OCI-LY7 (cell line): Measurements from ENCODE around the gene PARD3B. TPM values are rescaled to one million over a fixed set of nuclear protein-coding genes. Genes with fewer than 3 reads are reported as not detected.

ENCODE experiments used
- BruUV-seq: library from RNA; stranded (reverse); fragments of 400-500 nt; replicated peaks from 2 replicates; lab custom pipeline; 2021; lab: Mats Ljungman, UMichigan
- CTCF ChIA-PET: fragments of 300-600 bp; sonication (Branson Sonifier 250); formaldehyde crosslinking; loops from one replicate; lab custom pipeline; 2022; ENCODE audit warnings: antibody characterized with exemption; ENCODE audit not compliant: unreplicated experiment; lab: Charles Lee
- POLR2A ChIA-PET: fragments of 300-600 bp; sonication (Branson Sonifier 250); formaldehyde crosslinking; loops from one replicate; lab custom pipeline; 2022; ENCODE audit warnings: antibody characterized with exemption; lab: Charles Lee
- DNase-seq: peaks from one replicate; pipeline ENCODE4 v3.0.0-alpha.2; 2015; ENCODE audit warnings: low spot score
- H2AFZ ChIP-seq: fragments of 200-600 bp; sonication (generic), shearing (Covaris generic); 2 replicates; pipeline ENCODE4 v1.6.1; 2014; ENCODE audit warnings: mild to moderate bottlenecking, antibody characterized with exemption, low read length, moderate library complexity
- H3K27ac ChIP-seq: fragments of 200-600 bp; sonication (generic); 2 replicates; pipeline ENCODE4 v1.5.1; 2014; ENCODE audit warnings: mixed run types, low read depth, mild to moderate bottlenecking, moderate library complexity, low read length, inconsistent platforms; ENCODE audit not compliant: poor library complexity, severe bottlenecking
- H3K36me3 ChIP-seq: fragments of 200-600 bp; sonication (generic); 2 replicates; pipeline ENCODE4 v1.6.1; 2014; ENCODE audit warnings: mild to moderate bottlenecking, antibody characterized with exemption, low read length, moderate library complexity, mixed read lengths; ENCODE audit not compliant: insufficient read depth
- H3K4me1 ChIP-seq: fragments of 200-600 bp; sonication (generic); 2 replicates; pipeline ENCODE4 v1.5.1; 2014; ENCODE audit warnings: mild to moderate bottlenecking, low read length; ENCODE audit not compliant: insufficient read depth, poor library complexity, severe bottlenecking
- H3K4me2 ChIP-seq: fragments of 200-600 bp; sonication (generic); 2 replicates; pipeline ENCODE4 v1.6.1; 2014; ENCODE audit warnings: mild to moderate bottlenecking, low read length
- H3K4me3 ChIP-seq: fragments of 200-600 bp; sonication (generic); 2 replicates; pipeline ENCODE4 v1.5.1; 2014; ENCODE audit warnings: mild to moderate bottlenecking, low read depth, low read length; ENCODE audit not compliant: poor library complexity, severe bottlenecking
- H3K79me2 ChIP-seq: fragments of 200-600 bp; sonication (generic); 2 replicates; pipeline ENCODE4 v1.6.1; 2016; ENCODE audit warnings: low read depth, mild to moderate bottlenecking, low read length, moderate library complexity, mixed read lengths; ENCODE audit not compliant: insufficient read depth
- H3K9me2 ChIP-seq: fragments of 200-600 bp; sonication (generic); 2 replicates; pipeline ENCODE4 v1.6.1; 2016; ENCODE audit warnings: mild to moderate bottlenecking, low read length, mixed read lengths; ENCODE audit not compliant: insufficient read depth
- H3K9me3 ChIP-seq: fragments of 200-600 bp; sonication (generic); 2 replicates; pipeline ENCODE4 v1.6.1; 2014; ENCODE audit warnings: mild to moderate bottlenecking, mixed run types, low read length, mixed read lengths
- H4K20me1 ChIP-seq: fragments of 200-600 bp; sonication (generic); 2 replicates; pipeline ENCODE4 v1.6.1; 2014; ENCODE audit warnings: mild to moderate bottlenecking, antibody characterized with exemption, low read length, moderate library complexity, mixed read lengths; ENCODE audit not compliant: insufficient read depth
- CTCF ChIP-seq: fragments of 200-600 bp; sonication (generic); conservative IDR thresholded peaks from 2 replicates; pipeline ENCODE4 v1.5.1; 2014; ENCODE audit warnings: mild to moderate bottlenecking, antibody characterized with exemption, low read length, moderate library complexity, mixed read lengths
- EZH2phosphoT487 ChIP-seq: fragments of 200-600 bp; sonication (generic); IDR thresholded peaks from 2 replicates; pipeline ENCODE4 v1.6.1; 2018; ENCODE audit warnings: low read depth, borderline replicate concordance, mild to moderate bottlenecking, mixed run types, antibody characterized with exemption, low read length, moderate library complexity, mixed read lengths
- intact Hi-C: fragments of 100-400 bp; cut with micrococcal nuclease; formaldehyde crosslinking; loops from one replicate; pipeline ENCODE4 v1.10.0; 2022; ENCODE audit not compliant: unreplicated experiment
- total RNA-seq, 2 experiments: library from RNA; depleted of rRNA in 1 of 2; stranded (reverse); fragments of >200 nt in 1 of 2; shearing (Covaris generic) in 1 of 2; gene quantifications; 2 replicates each; pipeline ENCODE4 v1.2.3, GENCODE V29; 2014 to 2022

The PARD3B gene
- total RNA-seq, 2 experiments from 2014 or later = not detected

- Histone ChIP-seq H3K36me3 (no peaks in the 10 kb centered on the region), H3K4me3 (no peak overlapping the region), H3K79me2 (no peaks in the 10 kb centered on the region), H3K4me2 (no peak overlapping the region), H2AFZ (no peak overlapping the region), H3K27ac (no peak overlapping the region), H3K4me1 (no peaks in the 10 kb centered on the region), H4K20me1 (no peaks in the 10 kb centered on the region), H3K9me3 (no peaks in the 10 kb centered on the region), H3K9me2 (no peaks in the 10 kb centered on the region)
- TF ChIP-seq CTCF (no peak), EZH2phosphoT487 (no peak)
- ChIA-PET CTCF (no interaction called here), POLR2A (interaction anchor here (0.6 to 0.9 kb wide), 2 partner anchors 12 to 789 kb away, joined by 3 read pairs; no protein-coding TSS in a partner anchor)
- DNase-seq = no peak
- BruUV-seq = no TSS peak
- intact Hi-C loops = no loop called here
Observed at GRCh38 chr2:205640716-205641115, 1095.4 kb downstream of the PARD3B start.

DNA sequence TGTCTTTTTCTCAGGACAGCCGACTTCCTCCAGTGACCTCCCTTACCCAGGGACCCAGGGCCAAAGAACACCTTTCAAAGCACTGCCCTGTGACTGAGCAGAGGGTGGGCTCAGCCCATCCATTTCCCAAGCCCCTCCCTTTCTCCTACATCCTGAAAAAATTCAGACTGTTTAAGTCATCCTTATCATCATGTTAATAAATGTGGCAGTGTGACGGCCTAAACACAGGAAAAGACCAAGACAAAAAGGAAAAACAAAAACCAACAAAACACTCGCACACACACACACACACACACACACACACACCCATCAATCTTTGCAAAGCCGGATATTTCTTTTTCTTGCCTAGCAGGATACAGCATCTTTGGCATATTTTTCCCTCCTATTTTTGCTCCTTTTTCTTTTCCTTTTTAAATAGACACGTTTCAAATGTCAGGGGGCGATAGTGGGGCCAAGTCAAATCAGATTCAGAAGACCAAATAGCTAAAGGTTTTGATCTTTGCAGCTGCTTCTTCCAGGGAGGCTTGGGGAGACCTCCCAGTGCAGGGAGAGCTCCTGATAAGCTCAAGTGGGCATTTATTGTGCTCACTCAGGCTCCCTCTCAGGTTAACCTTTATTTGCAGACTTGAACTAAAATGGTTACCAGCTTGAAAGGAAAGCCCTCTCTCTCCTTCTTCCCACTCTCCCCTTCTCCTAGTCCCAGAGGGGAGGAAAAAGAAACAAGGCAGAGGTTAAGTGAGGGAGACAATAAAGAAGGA, 1097.5 kb downstream of the PARD3B start:
- no peak for TF ChIP-seq CTCF
- TF ChIP-seq EZH2phosphoT487 = no peak
- no peak for DNase-seq
- H3K4me1 ChIP-seq = no peaks in the 10 kb centered on the region
- POLR2A ChIA-PET = no interaction called here
- H3K4me3 ChIP-seq = no peak overlapping the region
- no TSS peak for BruUV-seq
- H3K4me2 ChIP-seq = no peak overlapping the region
- H2AFZ ChIP-seq = no peak overlapping the region
- H3K36me3 ChIP-seq = no peaks in the 10 kb centered on the region
- no peaks in the 10 kb centered on the region for H3K9me3 ChIP-seq
- no peak overlapping the region for H3K27ac ChIP-seq
- intact Hi-C loops = no loop called here
- CTCF ChIA-PET = no interaction called here
- no peaks in the 10 kb centered on the region for H3K9me2 ChIP-seq
- no peaks in the 10 kb centered on the region for H4K20me1 ChIP-seq
- H3K79me2 ChIP-seq = no peaks in the 10 kb centered on the region

DNA sequence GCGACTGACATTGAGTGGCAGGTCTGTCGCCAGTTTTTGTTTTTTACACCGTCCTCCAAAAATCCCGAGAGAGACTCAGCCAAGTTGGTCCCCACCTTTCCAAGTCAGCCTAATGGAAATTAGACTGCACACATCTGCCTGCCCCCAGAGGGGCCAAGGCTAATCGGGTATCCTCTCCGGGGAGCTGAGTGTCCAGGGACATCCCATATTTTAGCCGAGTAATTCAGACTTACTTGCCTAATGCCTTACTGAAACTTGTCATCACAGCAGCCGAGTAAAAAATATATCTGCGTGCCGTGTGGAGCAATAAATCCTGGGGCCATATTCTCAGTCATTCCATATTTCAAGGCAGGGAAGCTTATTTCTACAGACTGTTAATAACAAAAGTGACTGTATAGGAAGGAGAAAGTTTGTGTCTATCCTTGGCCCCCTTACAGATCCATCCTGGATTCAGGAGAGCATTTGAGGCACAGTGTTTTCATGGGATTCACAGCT, 1098.2 kb downstream of the PARD3B start:
- H3K4me2 ChIP-seq = no peak overlapping the region
- H3K4me3 ChIP-seq = no peak overlapping the region
- no peak overlapping the region for H3K27ac ChIP-seq
- intact Hi-C loops = no loop called here
- CTCF ChIA-PET = no interaction called here
- no peaks in the 10 kb centered on the region for H3K36me3 ChIP-seq
- H3K9me2 ChIP-seq = no peaks in the 10 kb centered on the region
- no peaks in the 10 kb centered on the region for H4K20me1 ChIP-seq
- H2AFZ ChIP-seq = no peak overlapping the region
- POLR2A ChIA-PET = no interaction called here
- no peak for DNase-seq
- TF ChIP-seq CTCF = no peak
- TF ChIP-seq EZH2phosphoT487 = no peak
- H3K9me3 ChIP-seq = no peaks in the 10 kb centered on the region
- no TSS peak for BruUV-seq
- H3K79me2 ChIP-seq = no peaks in the 10 kb centered on the region
- no peaks in the 10 kb centered on the region for H3K4me1 ChIP-seq
